GM23338 (cell line): Measurements from ENCODE around the gene NAAA. TPM values are rescaled to one million over a fixed set of nuclear protein-coding genes. Genes with fewer than 3 reads are reported as not detected.

Experiments used
- ATAC-seq: fragments of 200-7000 bp; cut with Tn5 transposase; 3 replicates; pipeline ENCODE4 v1.9.1; 2020
- DNase-seq: peaks from one replicate; pipeline ENCODE4 v3.0.0-alpha.2; 2015; ENCODE audit warnings: low spot score
- H2AFZ ChIP-seq: fragments of 200-600 bp; sonication (generic); 2 replicates; pipeline ENCODE4 v1.8.0; 2016; ENCODE audit warnings: antibody characterized with exemption, mild to moderate bottlenecking, moderate library complexity
- H3F3A ChIP-seq: fragments of 200-600 bp; sonication (generic); replicated peaks from 2 replicates; pipeline ENCODE4 v1.8.0; 2017; ENCODE audit warnings: antibody characterized with exemption, mixed run types, low read depth
- H3K27ac ChIP-seq: fragments of 200-600 bp; sonication (generic); 2 replicates; pipeline ENCODE4 v1.6.1; 2016; ENCODE audit warnings: low read depth
- H3K27me3 ChIP-seq: fragments of 200-600 bp; sonication (generic); 2 replicates; pipeline ENCODE4 v1.8.0; 2016; ENCODE audit warnings: mild to moderate bottlenecking, mixed run types, moderate library complexity; ENCODE audit not compliant: insufficient read depth
- H3K36me3 ChIP-seq: fragments of 200-600 bp; sonication (generic); 2 replicates; pipeline ENCODE4 v1.8.0; 2016; ENCODE audit warnings: mild to moderate bottlenecking; ENCODE audit not compliant: insufficient read depth
- H3K4me1 ChIP-seq: fragments of 200-600 bp; sonication (generic); 2 replicates; pipeline ENCODE4 v1.8.0; 2016; ENCODE audit warnings: mild to moderate bottlenecking, moderate library complexity; ENCODE audit not compliant: insufficient read depth
- H3K4me2 ChIP-seq: fragments of 200-600 bp; sonication (generic); 2 replicates; pipeline ENCODE4 v1.7.1; 2017; ENCODE audit warnings: mixed run types
- H3K4me3 ChIP-seq: fragments of 200-600 bp; sonication (generic); 2 replicates; pipeline ENCODE4 v1.6.1; 2016; ENCODE audit warnings: mixed run types
- H3K79me2 ChIP-seq: fragments of 200-600 bp; sonication (generic); replicated peaks from 2 replicates; pipeline ENCODE4 v1.8.0; 2017; ENCODE audit warnings: mild to moderate bottlenecking; ENCODE audit not compliant: insufficient read depth
- H3K9me2 ChIP-seq: fragments of 200-600 bp; sonication (generic); 2 replicates; pipeline ENCODE4 v1.8.0; 2017; ENCODE audit not compliant: insufficient read depth
- H4K20me1 ChIP-seq: fragments of 200-600 bp; sonication (generic); replicated peaks from 2 replicates; pipeline ENCODE4 v1.8.0; 2017; ENCODE audit warnings: mild to moderate bottlenecking; ENCODE audit not compliant: insufficient read depth
- H3K27ac Mint-ChIP-seq: 2 replicates; pipeline ENCODE4 v1.8.0; 2020; ENCODE audit warnings: inconsistent platforms, mild to moderate bottlenecking, moderate library complexity, mixed read lengths
- H3K27me3 Mint-ChIP-seq: 3 replicates; pipeline ENCODE4 v1.8.0; 2022; ENCODE audit warnings: low read depth, mild to moderate bottlenecking, moderate library complexity, mixed read lengths, inconsistent platforms; ENCODE audit not compliant: insufficient read depth, poor library complexity
- H3K36me3 Mint-ChIP-seq: 3 replicates; pipeline ENCODE4 v1.8.0; 2021; ENCODE audit warnings: low read depth, mild to moderate bottlenecking, inconsistent platforms, moderate library complexity, mixed read lengths
- H3K4me1 Mint-ChIP-seq: 3 replicates; pipeline ENCODE4 v1.8.0; 2020; ENCODE audit warnings: mild to moderate bottlenecking, inconsistent platforms, mixed read lengths
- H3K4me3 Mint-ChIP-seq: 3 replicates; pipeline ENCODE4 v1.8.0; 2021; ENCODE audit warnings: moderate library complexity, mild to moderate bottlenecking, inconsistent platforms, mixed read lengths
- H3K9me3 Mint-ChIP-seq: 3 replicates; pipeline ENCODE4 v1.8.0; 2020; ENCODE audit warnings: moderate library complexity, mild to moderate bottlenecking, inconsistent platforms, mixed read lengths
- CREB1 ChIP-seq: fragments of 250-450 bp; sonication (Bioruptor Pico); IDR thresholded peaks from 2 replicates; pipeline ENCODE4 v1.5.0; 2020; ENCODE audit warnings: low read depth, mild to moderate bottlenecking, moderate library complexity
- EZH2phosphoT487 ChIP-seq: fragments of 200-600 bp; sonication (generic); IDR thresholded peaks from one replicate; pipeline ENCODE4 v1.8.1; 2018; ENCODE audit warnings: antibody characterized with exemption; ENCODE audit not compliant: unreplicated experiment
- JUNB ChIP-seq: IDR thresholded peaks from one replicate; pipeline ENCODE4 v1.6.1; 2016; ENCODE audit warnings: antibody characterized with exemption; ENCODE audit not compliant: unreplicated experiment
- NANOG ChIP-seq: IDR thresholded peaks from 2 replicates; pipeline ENCODE4 v1.6.1; 2016; ENCODE audit warnings: antibody characterized with exemption, borderline replicate concordance
- POLR2AphosphoS5 ChIP-seq: IDR thresholded peaks from 2 replicates; pipeline ENCODE4 v1.6.1; 2016; ENCODE audit warnings: antibody characterized with exemption, low read depth
- STAT1 ChIP-seq: IDR thresholded peaks from one replicate; pipeline ENCODE4 v1.6.1; 2016; ENCODE audit warnings: antibody characterized with exemption; ENCODE audit not compliant: unreplicated experiment
- ZNF331 ChIP-seq: fragments of 250-450 bp; sonication (Bioruptor Pico); IDR thresholded peaks from 2 replicates; pipeline ENCODE4 v1.5.0; 2020; ENCODE audit warnings: low read depth, mild to moderate bottlenecking, moderate library complexity
- long read RNA-seq: library from polyadenylated mRNA; unstranded; transcript quantifications from one replicate; pipeline ENCODE4 v2.0.0, GENCODE V29; 2020; ENCODE audit not compliant: unreplicated experiment
- polyA plus RNA-seq: library from polyadenylated mRNA; unstranded; fragments of >200 nt; fragmentation: Nextera tagmentation; extraction: Ambion mirVana; gene quantifications from 2 replicates; pipeline ENCODE4 v1.2.1, GENCODE V29; 2016
- total RNA-seq: library from RNA; depleted of rRNA; stranded (reverse); fragments of >200 nt; shearing (Covaris generic); gene quantifications from 2 replicates; pipeline ENCODE4 v1.2.3, GENCODE V29; 2014; rRNA removed
- TF ChIP-seq, protein P1 (sequence below): IDR thresholded peaks from one replicate; pipeline ENCODE4 v1.6.1; 2018; ENCODE audit warnings: antibody characterized with exemption; ENCODE audit not compliant: unreplicated experiment
- TF ChIP-seq, protein P2 (sequence below): IDR thresholded peaks from 2 replicates; pipeline ENCODE4 v1.6.1; 2016; ENCODE audit warnings: antibody characterized with exemption
- TF ChIP-seq, protein P3 (sequence below), 2 experiments: fragments of 200-600 bp in 1 of 2; sonication (generic) in 1 of 2; conservative IDR thresholded peaks; 2 replicates each; pipeline versions ENCODE4 v1.5.1 to v1.6.1; 2016 to 2017; ENCODE audit warnings: antibody characterized with exemption in 2 of 2, low read depth in 2 of 2, mild to moderate bottlenecking in 2 of 2, moderate library complexity in 1 of 2

NAAA gene
- total RNA-seq, result 36.6 and 38.1 TPM in 2 replicates
- polyA plus RNA-seq, result 10.3 and 13.2 TPM in 2 replicates
- long read RNA-seq, partial matches to known transcripts, result 1 of 7 reads
- long read RNA-seq, other reads (novel, unspliced or antisense), result 4 of 7 reads

DNA sequence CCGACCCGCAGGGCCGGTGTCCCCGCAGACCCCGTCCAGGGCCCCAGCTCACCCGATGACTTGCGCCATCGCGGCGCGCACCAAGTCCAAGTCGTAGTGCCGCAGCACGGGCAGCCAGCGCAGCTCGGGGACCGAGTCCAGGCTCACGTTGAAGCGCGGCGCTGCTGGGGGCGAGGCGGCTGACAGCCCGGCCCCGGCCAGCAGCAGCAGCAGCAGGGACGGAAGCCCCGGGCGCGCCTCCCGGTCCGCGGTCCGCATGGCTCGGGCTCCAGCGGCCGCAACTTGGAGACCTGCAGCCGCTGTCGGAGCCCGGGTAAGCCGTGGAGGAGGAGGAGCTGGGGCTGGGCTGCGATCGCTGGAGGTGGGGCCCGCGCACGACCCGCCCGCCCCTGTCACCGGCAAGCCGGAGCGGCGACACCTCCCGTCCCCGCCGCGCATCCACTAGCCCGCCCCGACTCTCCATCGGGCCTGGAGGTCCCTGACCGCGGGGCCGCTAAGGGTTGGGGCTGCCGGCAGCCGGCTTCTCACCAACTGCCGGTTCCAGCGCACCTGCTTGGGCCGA, at the start of gene NAAA:
Gene NAAA (minus strand): TSS at position 322 of the 562 bp plus-strand sequence. CDS start 64 bp downstream, at position 258.
- H3K4me1 ChIP-seq, result peaks cover 20% of the 10 kb centered on the region; the same call in 1 of the 2 replicates
- TF ChIP-seq, protein P1, sequence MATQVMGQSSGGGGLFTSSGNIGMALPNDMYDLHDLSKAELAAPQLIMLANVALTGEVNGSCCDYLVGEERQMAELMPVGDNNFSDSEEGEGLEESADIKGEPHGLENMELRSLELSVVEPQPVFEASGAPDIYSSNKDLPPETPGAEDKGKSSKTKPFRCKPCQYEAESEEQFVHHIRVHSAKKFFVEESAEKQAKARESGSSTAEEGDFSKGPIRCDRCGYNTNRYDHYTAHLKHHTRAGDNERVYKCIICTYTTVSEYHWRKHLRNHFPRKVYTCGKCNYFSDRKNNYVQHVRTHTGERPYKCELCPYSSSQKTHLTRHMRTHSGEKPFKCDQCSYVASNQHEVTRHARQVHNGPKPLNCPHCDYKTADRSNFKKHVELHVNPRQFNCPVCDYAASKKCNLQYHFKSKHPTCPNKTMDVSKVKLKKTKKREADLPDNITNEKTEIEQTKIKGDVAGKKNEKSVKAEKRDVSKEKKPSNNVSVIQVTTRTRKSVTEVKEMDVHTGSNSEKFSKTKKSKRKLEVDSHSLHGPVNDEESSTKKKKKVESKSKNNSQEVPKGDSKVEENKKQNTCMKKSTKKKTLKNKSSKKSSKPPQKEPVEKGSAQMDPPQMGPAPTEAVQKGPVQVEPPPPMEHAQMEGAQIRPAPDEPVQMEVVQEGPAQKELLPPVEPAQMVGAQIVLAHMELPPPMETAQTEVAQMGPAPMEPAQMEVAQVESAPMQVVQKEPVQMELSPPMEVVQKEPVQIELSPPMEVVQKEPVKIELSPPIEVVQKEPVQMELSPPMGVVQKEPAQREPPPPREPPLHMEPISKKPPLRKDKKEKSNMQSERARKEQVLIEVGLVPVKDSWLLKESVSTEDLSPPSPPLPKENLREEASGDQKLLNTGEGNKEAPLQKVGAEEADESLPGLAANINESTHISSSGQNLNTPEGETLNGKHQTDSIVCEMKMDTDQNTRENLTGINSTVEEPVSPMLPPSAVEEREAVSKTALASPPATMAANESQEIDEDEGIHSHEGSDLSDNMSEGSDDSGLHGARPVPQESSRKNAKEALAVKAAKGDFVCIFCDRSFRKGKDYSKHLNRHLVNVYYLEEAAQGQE, result no peak
- TF ChIP-seq CREB1 (CRISPR knock-in tag), result 0 out of 2 replicates have a peak, but pooled peaks have one; percentile 45
- TF ChIP-seq ZNF331 (CRISPR knock-in tag), result no peak
- no peak for TF ChIP-seq JUNB
- peak; percentile 67 for TF ChIP-seq POLR2AphosphoS5
- TF ChIP-seq, protein P2, sequence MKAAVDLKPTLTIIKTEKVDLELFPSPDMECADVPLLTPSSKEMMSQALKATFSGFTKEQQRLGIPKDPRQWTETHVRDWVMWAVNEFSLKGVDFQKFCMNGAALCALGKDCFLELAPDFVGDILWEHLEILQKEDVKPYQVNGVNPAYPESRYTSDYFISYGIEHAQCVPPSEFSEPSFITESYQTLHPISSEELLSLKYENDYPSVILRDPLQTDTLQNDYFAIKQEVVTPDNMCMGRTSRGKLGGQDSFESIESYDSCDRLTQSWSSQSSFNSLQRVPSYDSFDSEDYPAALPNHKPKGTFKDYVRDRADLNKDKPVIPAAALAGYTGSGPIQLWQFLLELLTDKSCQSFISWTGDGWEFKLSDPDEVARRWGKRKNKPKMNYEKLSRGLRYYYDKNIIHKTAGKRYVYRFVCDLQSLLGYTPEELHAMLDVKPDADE, result 0 out of 2 replicates have a peak, but pooled peaks have one; percentile 21
- TF ChIP-seq NANOG, result no peak
- TF ChIP-seq STAT1, result no peak
- TF ChIP-seq, protein P3, sequence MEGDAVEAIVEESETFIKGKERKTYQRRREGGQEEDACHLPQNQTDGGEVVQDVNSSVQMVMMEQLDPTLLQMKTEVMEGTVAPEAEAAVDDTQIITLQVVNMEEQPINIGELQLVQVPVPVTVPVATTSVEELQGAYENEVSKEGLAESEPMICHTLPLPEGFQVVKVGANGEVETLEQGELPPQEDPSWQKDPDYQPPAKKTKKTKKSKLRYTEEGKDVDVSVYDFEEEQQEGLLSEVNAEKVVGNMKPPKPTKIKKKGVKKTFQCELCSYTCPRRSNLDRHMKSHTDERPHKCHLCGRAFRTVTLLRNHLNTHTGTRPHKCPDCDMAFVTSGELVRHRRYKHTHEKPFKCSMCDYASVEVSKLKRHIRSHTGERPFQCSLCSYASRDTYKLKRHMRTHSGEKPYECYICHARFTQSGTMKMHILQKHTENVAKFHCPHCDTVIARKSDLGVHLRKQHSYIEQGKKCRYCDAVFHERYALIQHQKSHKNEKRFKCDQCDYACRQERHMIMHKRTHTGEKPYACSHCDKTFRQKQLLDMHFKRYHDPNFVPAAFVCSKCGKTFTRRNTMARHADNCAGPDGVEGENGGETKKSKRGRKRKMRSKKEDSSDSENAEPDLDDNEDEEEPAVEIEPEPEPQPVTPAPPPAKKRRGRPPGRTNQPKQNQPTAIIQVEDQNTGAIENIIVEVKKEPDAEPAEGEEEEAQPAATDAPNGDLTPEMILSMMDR (conservative IDR thresholded peaks at IDR 0.05; ENCODE audit: low read depth in 2 of 2), result peak in 1 of 2 experiments; percentile 61; a peak in 2 of 4 replicates
- no peak for TF ChIP-seq EZH2phosphoT487
- H3K27ac ChIP-seq, result no peak within 1 kb of the TSS
- peak within 1 kb of the TSS; percentile 92 for H3K4me3 Mint-ChIP-seq
- H3K4me2 ChIP-seq, result peak within 1 kb of the TSS; percentile 96
- peak; percentile 82 for ATAC-seq
- no peaks in the 10 kb centered on the region for H3K27me3 ChIP-seq
- H3K36me3 Mint-ChIP-seq, result peaks cover 3% of the 10 kb centered on the region; the same call in 1 of the 3 replicates
- peaks cover 24% of the 10 kb centered on the region for H3K4me1 Mint-ChIP-seq
- H3K79me2 ChIP-seq, result no peaks in the 10 kb centered on the region
- DNase-seq, result peak; percentile 93
- H3F3A ChIP-seq, result peaks cover 13% of the 10 kb centered on the region; the same call in 1 of the 2 replicates
- H2AFZ ChIP-seq, result peak within 1 kb of the TSS; percentile 99
- H3K27ac Mint-ChIP-seq, result no peak within 1 kb of the TSS
- no peaks in the 10 kb centered on the region for H3K9me3 Mint-ChIP-seq
- H4K20me1 ChIP-seq, result no peaks in the 10 kb centered on the region; the same call in 1 of the 2 replicates
- peaks cover 12% of the 10 kb centered on the region for H3K27me3 Mint-ChIP-seq
- H3K9me2 ChIP-seq, result no peaks in the 10 kb centered on the region
- H3K36me3 ChIP-seq, result no peaks in the 10 kb centered on the region
- H3K4me3 ChIP-seq, result peak within 1 kb of the TSS; percentile 93
